Right cardiac atrium (tissue), 5 donors: ENCODE results near the gene ZNF618. TPM values are rescaled to one million over a fixed set of nuclear protein-coding genes. Genes with fewer than 3 reads are reported as not detected.

Experiments used
- ATAC-seq, 2 donors: fragments of 200-7000 bp; cut with Tn5 transposase; one replicate each; pipeline versions ENCODE4 v1.8.0 to v1.9.1; 2020; ENCODE audit warnings: moderate library complexity in 2 of 2, mild to moderate bottlenecking in 1 of 2
- DNase-seq, 3 donors: peaks; one replicate each; pipeline ENCODE4 v3.0.0-alpha.2; 2020
- H3K27ac ChIP-seq: one replicate; pipeline ENCODE4 v1.5.1; 2013; ENCODE audit warnings: mild to moderate bottlenecking, low read length, control low read depth, moderate library complexity
- H3K27me3 ChIP-seq: one replicate; pipeline ENCODE4 v1.6.1; 2013; ENCODE audit not compliant: control insufficient read depth, insufficient read depth
- H3K4me1 ChIP-seq: one replicate; pipeline ENCODE4 v1.6.1; 2013; ENCODE audit warnings: low read length; ENCODE audit not compliant: control insufficient read depth, insufficient read depth
- H3K4me3 ChIP-seq: one replicate; pipeline ENCODE4 v1.5.1; 2013; ENCODE audit warnings: low read length, control low read depth
- H3K9me3 ChIP-seq: one replicate; pipeline ENCODE4 v1.6.1; 2013; ENCODE audit warnings: low read length; ENCODE audit not compliant: control insufficient read depth
- WGBS: extraction: QIAGEN DNeasy Blood & Tissue Kit; methylation state at CpG from one replicate; pipeline ENCODE4 v1.1.7; 2013; 5-methylcytosine and 5-hydroxymethylcytosine counted together
- intact Hi-C, 4 donors: fragments of 100-400 bp; cut with DNase I; formaldehyde crosslinking; loops; one replicate each; pipeline versions ENCODE4 v1.11.0 to v1.14.0; 2022 to 2023
- polyA plus RNA-seq: library from polyadenylated mRNA; stranded (reverse); fragments of 200-250 nt; gene quantifications from one replicate; pipeline ENCODE4 v1.2.3, GENCODE V29; 2013
- total RNA-seq, 4 donors: library from RNA; stranded (reverse); fragmentation: NEBNext Ultra II Directional; extraction: Animal tissue kit (Norgen Biotek cat#: 25700); gene quantifications; one replicate each; pipeline ENCODE4 v1.2.1, GENCODE V29; 2021
- donor health status: healthy with polysubstance abuse.
- donor health status: DM: no; HTN: yes; CAD: no.
- donor health status: DM: no; HTN: no; CAD: no.
- donor health status: DM: no; HTN: yes; CAD: no; lungs with severe emphysema.
- donor health status: DM: yes; HTN: yes; CAD: no.

The ZNF618 gene
- total and polyA plus RNA-seq, 5 donors = 1.4 to 3.3 (median 2.7) TPM

- H3K4me3 ChIP-seq = no peak overlapping the region
- H3K9me3 ChIP-seq = no peaks in the 10 kb centered on the region
- H3K27me3 ChIP-seq = no peaks in the 10 kb centered on the region
- H3K27ac ChIP-seq = no peak overlapping the region
- 78% methylated on average over 7 of the region's 7 CpGs for WGBS
- intact Hi-C loops = loop anchor here in 2 of 4 donors (10.0 kb wide), 2 partner anchors 102 to 152 kb away; no protein-coding TSS in a partner anchor
- H3K4me1 ChIP-seq = peaks cover 14% of the 10 kb centered on the region
- no peak for ATAC-seq
- DNase-seq = no peak
These were observed 6.6 kb downstream of the ZNF618 start for GRCh38 chr9:113882636-113883164.

GRCh38 chr9:113885183-113886025 lies 9.3 kb downstream of the ZNF618 start:
- Histone ChIP-seq H3K4me1 (peaks cover 14% of the 10 kb centered on the region), H3K27me3 (no peaks in the 10 kb centered on the region), H3K9me3 (no peaks in the 10 kb centered on the region), H3K4me3 (peak overlapping the region; percentile 31), H3K27ac (no peak overlapping the region)
- no peak for DNase-seq
- intact Hi-C loops = loop anchor here in 2 of 4 donors (10.0 kb wide), 2 partner anchors 99 to 149 kb away; no protein-coding TSS in a partner anchor
- no peak for ATAC-seq
- WGBS = 70% methylated on average over 8 of the region's 8 CpGs

GRCh38 chr9:113886026-113886369 lies 9.9 kb downstream of the ZNF618 start:
- DNase-seq (no peak), ATAC-seq (peak; percentile 42 to 64)
- Histone ChIP-seq H3K4me1 (peaks cover 14% of the 10 kb centered on the region), H3K27ac (peak overlapping the region; percentile 4), H3K27me3 (no peaks in the 10 kb centered on the region), H3K9me3 (no peaks in the 10 kb centered on the region), H3K4me3 (peak overlapping the region; percentile 31)
- intact Hi-C loops = loop anchor here in 2 of 4 donors (10.0 kb wide), 2 partner anchors 99 to 149 kb away; no protein-coding TSS in a partner anchor
- 9% methylated on average over 1 of the region's 1 CpG for WGBS

GRCh38 chr9:113886466-113886865 lies 10.4 kb downstream of the ZNF618 start:
- Histone ChIP-seq H3K4me1 (peaks cover 14% of the 10 kb centered on the region), H3K9me3 (no peaks in the 10 kb centered on the region), H3K27me3 (no peaks in the 10 kb centered on the region), H3K27ac (no peak overlapping the region), H3K4me3 (peak overlapping the region; percentile 31)
- DNase-seq (no peak), ATAC-seq (peak in 1 of 2 donors; percentile 39)
- intact Hi-C loops = loop anchor here in 2 of 4 donors (10.0 kb wide), 2 partner anchors 98 to 148 kb away; no protein-coding TSS in a partner anchor
- 0% methylated on average over 1 of the region's 1 CpG for WGBS

DNA sequence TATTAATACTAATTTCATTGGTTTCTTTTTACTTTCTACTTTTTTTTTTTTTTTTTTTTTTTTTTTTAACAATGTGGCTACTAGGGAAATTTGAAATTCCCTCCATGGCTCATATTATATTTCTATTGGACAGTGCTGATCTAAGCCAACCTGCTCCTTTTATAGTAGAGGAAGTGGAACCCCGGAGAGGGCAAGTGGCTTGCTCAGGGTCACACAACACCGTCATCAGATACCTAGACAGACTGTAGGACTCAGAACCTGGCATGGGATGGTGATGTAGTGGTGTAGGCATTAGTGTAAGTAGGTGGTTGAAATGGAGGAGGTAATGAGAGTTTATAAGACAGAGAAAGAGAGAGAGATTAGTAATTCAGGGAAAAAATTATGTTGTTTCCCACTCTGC lies 10.8 kb downstream of the ZNF618 start:
- peak in 1 of 2 donors; percentile 73 for ATAC-seq
- no peak overlapping the region for H3K4me3 ChIP-seq
- H3K27ac ChIP-seq = no peak overlapping the region
- no peak for DNase-seq
- no peaks in the 10 kb centered on the region for H3K27me3 ChIP-seq
- H3K9me3 ChIP-seq = no peaks in the 10 kb centered on the region
- 48% methylated on average over 2 of the region's 2 CpGs for WGBS
- intact Hi-C loops = loop anchor here in 2 of 4 donors (10.0 kb wide), 2 partner anchors 98 to 148 kb away; no protein-coding TSS in a partner anchor
- H3K4me1 ChIP-seq = peaks cover 14% of the 10 kb centered on the region

DNA sequence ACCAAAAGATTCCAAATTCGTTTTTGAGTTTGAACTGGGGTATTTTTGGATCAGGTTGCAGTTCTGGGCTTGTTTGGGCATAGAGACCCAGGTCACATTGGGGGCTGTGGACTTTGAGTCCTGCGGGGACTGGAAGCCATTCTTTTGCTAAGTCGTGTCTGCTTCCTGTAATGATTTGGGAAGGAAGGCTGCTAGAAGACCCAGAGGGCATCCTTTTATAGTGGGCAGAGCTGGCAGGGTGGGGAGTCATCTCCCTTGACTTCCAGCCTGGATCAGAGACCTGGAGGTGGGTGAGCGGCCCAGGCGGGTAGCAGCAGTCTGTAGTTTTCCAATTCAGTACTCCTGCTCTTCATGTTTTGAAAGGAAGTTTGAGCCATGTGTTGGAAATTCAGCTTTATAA lies 11.3 kb downstream of the ZNF618 start:
- ATAC-seq = no peak
- Histone ChIP-seq H3K4me1 (peaks cover 12% of the 10 kb centered on the region), H3K27ac (no peak overlapping the region), H3K4me3 (no peak overlapping the region), H3K9me3 (no peaks in the 10 kb centered on the region), H3K27me3 (no peaks in the 10 kb centered on the region)
- intact Hi-C loops = loop anchor here in 2 of 4 donors (10.0 kb wide), 2 partner anchors 97 to 147 kb away; no protein-coding TSS in a partner anchor
- no peak for DNase-seq
- WGBS = 72% methylated on average over 5 of the region's 5 CpGs

DNA sequence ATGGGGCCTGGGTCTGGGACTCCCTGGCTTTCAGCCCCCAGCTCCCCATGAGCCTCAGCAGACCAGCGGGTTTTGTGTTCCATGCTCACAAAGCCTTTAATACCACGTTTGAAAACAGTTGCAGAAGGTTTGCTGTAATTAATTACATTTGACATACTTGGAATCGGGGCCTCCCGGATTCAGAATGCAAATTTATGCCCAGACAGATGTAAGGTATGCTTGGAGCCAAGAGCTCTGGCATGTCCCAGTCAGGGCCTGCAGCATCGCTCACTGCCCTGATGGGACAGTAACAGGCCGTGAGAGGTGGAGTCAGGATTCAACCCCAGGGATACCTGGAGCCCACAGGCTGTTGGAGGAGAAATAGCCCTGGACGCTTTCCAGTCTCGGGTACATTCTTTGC lies 12.2 kb downstream of the ZNF618 start:
- H3K27ac ChIP-seq = no peak overlapping the region
- 86% methylated on average over 8 of the region's 8 CpGs for WGBS
- H3K27me3 ChIP-seq = no peaks in the 10 kb centered on the region
- intact Hi-C loops = loop anchor here in 2 of 4 donors (10.0 kb wide), 2 partner anchors 96 to 146 kb away; no protein-coding TSS in a partner anchor
- H3K4me1 ChIP-seq = peaks cover 12% of the 10 kb centered on the region
- DNase-seq = no peak
- no peak for ATAC-seq
- no peak overlapping the region for H3K4me3 ChIP-seq
- no peaks in the 10 kb centered on the region for H3K9me3 ChIP-seq

- H3K27ac ChIP-seq = no peak overlapping the region
- H3K27me3 ChIP-seq = no peaks in the 10 kb centered on the region
- ATAC-seq = no peak
- H3K9me3 ChIP-seq = no peaks in the 10 kb centered on the region
- peaks cover 12% of the 10 kb centered on the region for H3K4me1 ChIP-seq
- WGBS = 98% methylated on average over 4 of the region's 4 CpGs
- DNase-seq = no peak
- no peak overlapping the region for H3K4me3 ChIP-seq
- intact Hi-C loops = loop anchor here in 2 of 4 donors (10.0 kb wide), 2 partner anchors 96 to 146 kb away; no protein-coding TSS in a partner anchor
These were observed 12.9 kb downstream of the ZNF618 start for GRCh38 chr9:113888976-113889375.

DNA sequence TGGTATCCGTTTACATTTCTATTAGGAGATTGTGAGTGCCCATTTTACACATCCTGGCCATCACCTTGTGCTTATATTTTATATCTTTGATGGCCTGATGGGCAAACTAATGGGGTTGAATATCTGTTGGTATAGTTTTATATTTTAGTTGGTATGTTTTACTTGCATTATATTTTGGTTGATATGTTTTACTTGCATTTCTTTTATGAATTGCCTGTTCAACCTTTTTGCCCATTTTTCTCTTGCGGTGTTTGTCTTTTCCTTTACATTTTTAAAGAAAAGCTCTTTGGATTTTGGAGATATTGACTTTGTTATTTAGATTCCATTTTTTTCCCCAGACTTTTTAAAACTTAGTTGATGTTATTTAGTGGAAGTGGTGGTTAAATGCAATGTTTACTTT lies 14.6 kb downstream of the ZNF618 start:
- Histone ChIP-seq H3K27me3 (no peaks in the 10 kb centered on the region), H3K27ac (no peak overlapping the region), H3K4me1 (peaks cover 5% of the 10 kb centered on the region), H3K9me3 (no peaks in the 10 kb centered on the region), H3K4me3 (no peak overlapping the region)
- DNase-seq = no peak
- intact Hi-C loops = loop anchor here in 1 of 4 donors (10.0 kb wide), 1 partner anchor 84 kb away; no protein-coding TSS in a partner anchor
- WGBS = 96% methylated on average over 2 of the region's 2 CpGs
- no peak for ATAC-seq

DNA sequence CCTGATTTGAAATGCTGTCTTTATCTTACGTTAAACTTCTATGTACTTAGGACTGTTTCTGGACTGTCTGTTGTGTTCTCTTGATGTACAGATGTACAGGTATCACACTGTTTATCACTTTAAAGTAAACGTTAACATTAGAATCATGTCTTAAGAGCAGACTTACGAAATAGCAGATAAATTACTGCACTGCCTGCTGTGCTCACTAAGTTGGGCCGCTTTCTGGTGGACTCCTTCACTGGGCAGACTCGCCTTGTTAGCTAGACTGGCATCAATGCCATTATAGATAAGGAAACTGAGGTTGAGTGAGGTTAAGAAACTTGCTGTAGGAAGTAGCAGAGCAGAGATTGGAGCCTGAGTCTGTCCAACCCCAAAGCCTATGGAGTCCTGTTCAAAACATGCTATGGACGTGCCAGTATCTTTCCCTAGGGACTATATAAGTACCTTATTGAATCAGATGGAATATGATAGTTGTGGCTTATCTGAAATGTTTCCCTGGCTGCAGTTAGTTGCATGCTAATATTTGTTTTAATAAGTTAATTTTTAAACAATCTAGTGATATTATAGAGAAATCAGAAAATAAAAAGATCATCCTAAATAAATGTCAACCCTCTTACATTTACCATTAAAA lies 16.9 kb downstream of the ZNF618 start:
- ATAC-seq (no peak), DNase-seq (no peak)
- Histone ChIP-seq H3K4me3 (no peak overlapping the region), H3K4me1 (no peaks in the 10 kb centered on the region), H3K9me3 (no peaks in the 10 kb centered on the region), H3K27ac (no peak overlapping the region), H3K27me3 (no peaks in the 10 kb centered on the region)
- intact Hi-C loops = loop anchor here in 1 of 4 donors (10.0 kb wide), 1 partner anchor 82 kb away; no protein-coding TSS in a partner anchor
- 86% methylated on average over 6 of the region's 6 CpGs for WGBS
